CD14-positive monocyte (primary cell): ENCODE data around the gene FOXC1. TPM values are rescaled to one million over a fixed set of nuclear protein-coding genes. Genes with fewer than 3 reads are reported as not detected.

Experiments
- DNase-seq, 3 donors: peaks; one replicate each; pipeline ENCODE4 v3.0.0-alpha.2; 2011 to 2022
- H2AFZ ChIP-seq: 2 replicates; pipeline ENCODE4 v1.6.0; 2012; ENCODE audit warnings: mild to moderate bottlenecking, low read depth, low read length, inconsistent platforms; ENCODE audit not compliant: insufficient read depth, poor library complexity, severe bottlenecking
- H3K27ac ChIP-seq, 2 donors: 1 replicate in 1 of 2; 2 replicates in 1 of 2; pipeline ENCODE4 v1.5.1; 2012 to 2013; ENCODE audit warnings: low read length in 2 of 2, control low read depth in 1 of 2, inconsistent platforms in 1 of 2, low read depth in 1 of 2, mild to moderate bottlenecking in 1 of 2
- H3K27me3 ChIP-seq, 2 donors: one replicate each; pipeline versions ENCODE4 v1.6.0 to v1.6.1; 2011 to 2013; ENCODE audit warnings: low read length in 2 of 2; ENCODE audit not compliant: control insufficient read depth in 2 of 2, insufficient read depth in 2 of 2
- H3K36me3 ChIP-seq, 2 donors: replicated peaks in 1 of 2; 1 replicate in 1 of 2; 2 replicates in 1 of 2; pipeline versions ENCODE4 v1.5.1 to v1.6.1; 2012 to 2013; ENCODE audit warnings: low read length in 2 of 2, control low read depth in 1 of 2, inconsistent platforms in 1 of 2, mild to moderate bottlenecking in 1 of 2; ENCODE audit not compliant: insufficient read depth in 2 of 2, control insufficient read depth in 1 of 2
- H3K4me1 ChIP-seq, 2 donors: 1 replicate in 1 of 2; 2 replicates in 1 of 2; pipeline versions ENCODE4 v1.5.1 to v1.6.1; 2012 to 2013; ENCODE audit warnings: low read length in 2 of 2, control low read depth in 1 of 2, inconsistent platforms in 1 of 2, mild to moderate bottlenecking in 1 of 2, moderate library complexity in 1 of 2; ENCODE audit not compliant: insufficient read depth in 2 of 2, control insufficient read depth in 1 of 2
- H3K4me2 ChIP-seq: replicated peaks from 2 replicates; pipeline ENCODE3; 2012; ENCODE audit warnings: low read length, moderate library complexity, mild to moderate bottlenecking; ENCODE audit not compliant: poor library complexity, severe bottlenecking; ENCODE audit errors: extremely low read depth
- H3K4me3 ChIP-seq, 3 experiments: fragments of 200-600 bp in 1 of 3; sonication (generic) in 1 of 3; replicated peaks in 1 of 3; 1 replicate in 2 of 3; 2 replicates in 1 of 3; pipeline ENCODE4 v1.5.1; 2011 to 2013; ENCODE audit warnings: low read length in 3 of 3, mild to moderate bottlenecking in 3 of 3, control low read depth in 2 of 3, low read depth in 2 of 3, inconsistent platforms in 1 of 3, moderate library complexity in 1 of 3
- H3K79me2 ChIP-seq: 2 replicates; pipeline ENCODE4 v1.6.0; 2012; ENCODE audit warnings: mild to moderate bottlenecking, control low read depth, inconsistent platforms, low read length, moderate library complexity; ENCODE audit not compliant: insufficient read depth
- H3K9ac ChIP-seq: 2 replicates; pipeline ENCODE4 v1.6.0; 2017; ENCODE audit warnings: low read length, mild to moderate bottlenecking; ENCODE audit not compliant: insufficient read depth, poor library complexity, severe bottlenecking
- H3K9me3 ChIP-seq, 2 donors: replicated peaks in 1 of 2; 1 replicate in 1 of 2; 2 replicates in 1 of 2; pipeline versions ENCODE4 v1.5.1 to v1.6.1; 2012 to 2013; ENCODE audit warnings: low read length in 2 of 2, control low read depth in 1 of 2; ENCODE audit not compliant: control insufficient read depth in 1 of 2, insufficient read depth in 1 of 2
- H4K20me1 ChIP-seq: 2 replicates; pipeline ENCODE4 v1.6.0; 2012; ENCODE audit warnings: mild to moderate bottlenecking, low read length, control low read depth, moderate library complexity; ENCODE audit not compliant: insufficient read depth
- H3K27ac Mint-ChIP-seq, 7 donors: one replicate each; pipeline ENCODE4 v1.8.0; 2020; ENCODE audit warnings: mild to moderate bottlenecking in 7 of 7, mixed read lengths in 7 of 7, moderate library complexity in 6 of 7, inconsistent platforms in 2 of 7
- H3K27me3 Mint-ChIP-seq, 3 donors: one replicate each; pipeline ENCODE4 v1.8.0; 2021 to 2022; ENCODE audit warnings: low read depth in 3 of 3, mild to moderate bottlenecking in 3 of 3, mixed read lengths in 3 of 3, moderate library complexity in 3 of 3, inconsistent platforms in 1 of 3
- H3K36me3 Mint-ChIP-seq, 2 donors: one replicate each; pipeline ENCODE4 v1.8.0; 2020; ENCODE audit warnings: mixed read lengths in 2 of 2, inconsistent platforms in 1 of 2, mild to moderate bottlenecking in 1 of 2
- H3K4me1 Mint-ChIP-seq: one replicate; pipeline ENCODE4 v1.8.0; 2020; ENCODE audit warnings: mild to moderate bottlenecking, mixed read lengths
- H3K4me3 Mint-ChIP-seq, 2 donors: one replicate each; pipeline ENCODE4 v1.8.0; 2020; ENCODE audit warnings: mild to moderate bottlenecking in 2 of 2, mixed read lengths in 2 of 2, moderate library complexity in 1 of 2
- H3K9me3 Mint-ChIP-seq, 7 donors: one replicate each; pipeline ENCODE4 v1.8.0; 2020 to 2022; ENCODE audit warnings: mixed read lengths in 7 of 7, mild to moderate bottlenecking in 6 of 7, moderate library complexity in 6 of 7, inconsistent platforms in 2 of 7
- WGBS: methylation state at CpG from one replicate; pipeline ENCODE4 v1.1.5; 2013; ENCODE audit warnings: missing lambda C conversion rate; ENCODE audit not compliant: insufficient coverage; 5-methylcytosine and 5-hydroxymethylcytosine counted together
- intact Hi-C, 2 donors: fragments of 100-400 bp; cut with micrococcal nuclease; formaldehyde crosslinking; loops; one replicate each; pipeline versions ENCODE4 v1.15.0 to v1.15.1; 2023
- polyA plus RNA-seq, 3 donors: library from polyadenylated mRNA; depleted of rRNA in 1 of 3; unstranded in 2 of 3; stranded (reverse) in 1 of 3; fragments of 300-500 nt in 2 of 3; fragments of >200 nt in 1 of 3; fragmentation: Illumina TruSeq in 2 of 3; gene quantifications; 1 replicate in 2 of 3; 2 replicates in 1 of 3; pipeline ENCODE4 v1.2.3, GENCODE V29; 2012 to 2021
- TF ChIP-seq, protein P1 (sequence below): fragments of 200-600 bp; IDR thresholded peaks from one replicate; pipeline ENCODE4 v1.8.0; 2022; ENCODE audit warnings: antibody characterized with exemption, mild to moderate bottlenecking

FOXC1 gene
- polyA plus RNA-seq, 3 donors = 0.36 TPM; not detected in 2

GRCh38 chr6:1636971-1637871 is 27.5 kb downstream of the FOXC1 start:
- Histone ChIP-seq H3K4me2 (no peak overlapping the region), H3K36me3 (no peaks in the 10 kb centered on the region)

DNA sequence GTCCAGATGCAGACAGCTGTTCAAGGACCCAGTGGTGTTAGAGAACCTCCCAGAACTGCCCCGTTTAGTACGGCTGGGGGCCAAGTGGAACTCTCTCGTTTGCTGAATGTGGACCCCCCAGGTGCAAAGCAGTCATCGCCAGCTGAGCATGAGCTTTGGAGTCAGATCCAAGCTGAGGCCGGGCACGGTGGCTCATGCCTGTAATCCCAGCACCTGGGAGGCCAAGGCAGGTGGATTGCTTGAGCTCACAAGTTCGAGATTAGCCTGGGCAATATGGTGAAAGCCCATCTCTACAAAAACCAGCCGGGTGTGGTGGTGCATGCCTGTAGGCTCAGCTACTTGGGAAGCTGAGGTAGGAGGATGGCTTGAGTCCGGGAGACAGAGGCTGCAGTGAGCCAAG is 29.7 kb downstream of the FOXC1 start:
- H3K4me3 ChIP-seq = no peak overlapping the region
- H3K79me2 ChIP-seq = no peaks in the 10 kb centered on the region
- H3K27ac ChIP-seq = no peak overlapping the region
- peaks cover 1 to 2% of the 10 kb centered on the region in 2 donors for H3K4me1 ChIP-seq
- H3K27ac Mint-ChIP-seq = peak overlapping the region in 1 of 7 donors; percentile 1
- H3K27me3 Mint-ChIP-seq = peaks cover 1 to 5% (median 4%) of the 10 kb centered on the region in 3 donors
- peaks cover 0 to 5% of the 10 kb centered on the region in 2 donors for H3K36me3 Mint-ChIP-seq
- no peak overlapping the region for H2AFZ ChIP-seq
- intact Hi-C loops = no loop called here
- WGBS = 95% methylated on average over 7 of the region's 9 CpGs
- H3K36me3 ChIP-seq = no peaks in the 10 kb centered on the region
- H3K27me3 ChIP-seq = no peaks in the 10 kb centered on the region
- H3K9me3 ChIP-seq = no peaks in the 10 kb centered on the region
- H3K4me1 Mint-ChIP-seq = peaks cover 3% of the 10 kb centered on the region
- DNase-seq = no peak
- H3K9ac ChIP-seq = no peak overlapping the region
- TF ChIP-seq, protein P1, sequence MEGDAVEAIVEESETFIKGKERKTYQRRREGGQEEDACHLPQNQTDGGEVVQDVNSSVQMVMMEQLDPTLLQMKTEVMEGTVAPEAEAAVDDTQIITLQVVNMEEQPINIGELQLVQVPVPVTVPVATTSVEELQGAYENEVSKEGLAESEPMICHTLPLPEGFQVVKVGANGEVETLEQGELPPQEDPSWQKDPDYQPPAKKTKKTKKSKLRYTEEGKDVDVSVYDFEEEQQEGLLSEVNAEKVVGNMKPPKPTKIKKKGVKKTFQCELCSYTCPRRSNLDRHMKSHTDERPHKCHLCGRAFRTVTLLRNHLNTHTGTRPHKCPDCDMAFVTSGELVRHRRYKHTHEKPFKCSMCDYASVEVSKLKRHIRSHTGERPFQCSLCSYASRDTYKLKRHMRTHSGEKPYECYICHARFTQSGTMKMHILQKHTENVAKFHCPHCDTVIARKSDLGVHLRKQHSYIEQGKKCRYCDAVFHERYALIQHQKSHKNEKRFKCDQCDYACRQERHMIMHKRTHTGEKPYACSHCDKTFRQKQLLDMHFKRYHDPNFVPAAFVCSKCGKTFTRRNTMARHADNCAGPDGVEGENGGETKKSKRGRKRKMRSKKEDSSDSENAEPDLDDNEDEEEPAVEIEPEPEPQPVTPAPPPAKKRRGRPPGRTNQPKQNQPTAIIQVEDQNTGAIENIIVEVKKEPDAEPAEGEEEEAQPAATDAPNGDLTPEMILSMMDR = no peak
- no peaks in the 10 kb centered on the region for H4K20me1 ChIP-seq
- H3K9me3 Mint-ChIP-seq = peaks cover 0 to 2% (median 0%) of the 10 kb centered on the region in 7 donors
- no peak overlapping the region for H3K4me3 Mint-ChIP-seq
- H3K4me2 ChIP-seq = no peak overlapping the region

More at GRCh38 chr6:1636971-1637871, 27.5 kb downstream of the FOXC1 start:
- no peak overlapping the region for H2AFZ ChIP-seq
- Mint-ChIP-seq H3K27me3 (peaks cover 1 to 5% (median 3%) of the 10 kb centered on the region in 3 donors), H3K27ac (no peak overlapping the region), H3K4me1 (no peaks in the 10 kb centered on the region), H3K4me3 (no peak overlapping the region), H3K36me3 (peaks cover 0 to 3% of the 10 kb centered on the region in 2 donors), H3K9me3 (peaks cover 0 to 2% (median 0%) of the 10 kb centered on the region in 7 donors)
- H4K20me1 ChIP-seq = no peaks in the 10 kb centered on the region
- H3K27ac ChIP-seq = no peak overlapping the region
- intact Hi-C loops = no loop called here
- H3K4me3 ChIP-seq = no peak overlapping the region
- no peaks in the 10 kb centered on the region for H3K4me1 ChIP-seq
- DNase-seq = no peak
- TF ChIP-seq, protein P1 = no peak
- WGBS = 88% methylated on average over 15 of the region's 20 CpGs
- H3K27me3 ChIP-seq = no peaks in the 10 kb centered on the region
- no peaks in the 10 kb centered on the region for H3K9me3 ChIP-seq
- H3K79me2 ChIP-seq = no peaks in the 10 kb centered on the region
- no peak overlapping the region for H3K9ac ChIP-seq
